NCI-H774 (cell line): ENCODE measurements around the gene SEZ6L.

Experiments used
- DNase-seq: peaks from one replicate; lab custom pipeline; 2025; lab: John Stamatoyannopoulos, UW

The SEZ6L gene

DNA sequence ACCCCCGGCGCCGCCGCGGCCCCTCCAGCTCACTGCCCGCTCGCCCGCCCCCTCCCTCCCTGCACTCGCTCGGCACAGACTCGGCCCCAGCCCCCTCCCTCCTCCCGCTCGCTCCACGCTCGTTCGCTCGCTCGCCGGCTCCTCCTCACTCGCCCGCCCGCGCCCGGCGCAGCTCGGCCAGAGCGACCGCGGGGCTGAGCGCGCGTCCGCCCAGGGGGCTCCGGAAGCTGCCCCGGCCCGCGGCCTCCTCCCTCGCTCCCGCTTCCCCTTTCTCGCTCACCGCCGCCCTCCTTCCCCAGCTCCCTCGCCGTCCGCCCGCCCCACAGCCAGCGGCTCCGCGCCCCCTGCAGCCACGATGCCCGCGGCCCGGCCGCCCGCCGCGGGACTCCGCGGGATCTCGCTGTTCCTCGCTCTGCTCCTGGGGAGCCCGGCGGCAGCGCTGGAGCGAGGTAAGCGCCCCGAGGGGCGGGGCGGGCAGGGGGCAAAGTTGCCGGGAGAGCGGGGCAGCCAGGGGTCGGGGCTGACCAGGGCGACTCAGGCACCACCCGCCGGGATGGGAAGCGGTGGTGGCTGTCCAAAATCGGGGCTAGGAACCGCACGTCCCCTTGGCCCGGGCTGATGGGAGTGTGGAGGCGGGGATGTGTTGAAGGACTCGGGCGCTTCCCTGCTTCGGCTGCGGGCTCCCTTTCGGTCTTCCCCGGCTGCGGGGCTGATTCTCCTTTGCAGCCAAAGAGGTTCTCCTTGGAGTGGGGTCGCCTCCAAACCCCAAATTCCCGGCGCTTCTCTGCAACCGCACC is at the start of gene SEZ6L:
Gene SEZ6L (plus strand): TSS at position 148 of the 797 bp plus-strand sequence. CDS start 208 bp downstream, at position 356.
- peak; percentile 24 for DNase-seq

DNA sequence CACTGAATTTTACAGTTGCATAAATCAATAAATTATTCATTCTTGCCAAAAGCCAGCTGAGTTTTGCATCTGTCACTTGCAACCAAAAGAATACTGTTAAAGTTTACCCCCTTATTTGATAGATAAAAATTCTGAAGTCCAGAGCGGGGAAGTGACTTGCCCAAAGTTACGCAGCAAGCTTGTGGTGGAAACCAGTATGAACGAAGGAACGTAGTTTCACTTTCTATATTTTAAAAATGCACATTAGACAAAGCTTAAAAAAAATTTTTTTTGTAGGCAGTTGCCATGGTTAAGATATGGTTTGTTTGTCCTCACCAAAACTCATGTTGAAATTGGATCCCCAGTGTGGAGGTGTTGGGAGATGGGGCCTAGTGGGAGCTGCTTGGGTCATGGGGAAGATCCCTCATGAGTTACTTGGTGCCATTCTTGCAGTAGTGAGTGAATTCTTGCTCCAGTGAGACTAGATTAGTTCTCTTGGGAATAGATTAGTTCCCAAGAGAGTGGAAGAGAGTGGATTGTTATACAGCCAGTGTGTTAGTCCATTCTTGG is 46.3 kb upstream of the SEZ6L start:
- no peak for DNase-seq

DNA sequence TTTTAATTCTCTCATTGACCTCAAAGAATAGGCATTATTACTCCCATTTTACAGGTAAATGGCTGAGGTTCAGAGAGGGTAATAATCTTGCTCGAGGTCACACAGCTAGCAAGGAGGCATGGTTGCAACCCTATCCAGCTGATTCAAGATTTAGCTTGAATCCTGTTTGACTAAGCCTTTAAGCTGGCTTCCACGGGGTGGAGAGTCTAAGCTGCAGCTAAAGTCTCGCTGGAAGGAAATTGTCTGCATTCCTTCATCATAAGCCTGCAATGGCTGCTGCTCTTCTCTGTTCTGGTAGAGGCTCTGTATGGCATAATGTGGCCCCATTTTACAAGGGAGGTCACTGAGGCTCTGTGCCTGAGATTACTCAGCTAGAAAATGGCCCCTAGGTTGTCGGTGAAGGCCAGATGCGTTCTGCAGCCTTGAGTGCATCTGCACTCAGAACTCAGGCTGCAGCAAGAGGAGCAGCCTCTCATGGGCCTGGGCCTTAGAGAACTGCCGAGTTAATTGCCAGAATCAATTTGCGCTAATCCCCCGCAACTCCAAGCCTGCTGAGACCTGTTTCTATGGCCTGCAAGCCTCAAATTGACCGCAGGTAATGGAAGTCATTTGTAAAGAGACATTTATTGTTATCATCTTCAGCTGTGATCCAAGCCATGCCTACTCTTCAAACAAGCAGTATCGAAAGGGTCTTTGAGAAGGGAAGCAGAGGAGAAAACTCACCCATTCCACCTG is 44.1 kb upstream of the SEZ6L start:
- DNase-seq = no peak

DNA sequence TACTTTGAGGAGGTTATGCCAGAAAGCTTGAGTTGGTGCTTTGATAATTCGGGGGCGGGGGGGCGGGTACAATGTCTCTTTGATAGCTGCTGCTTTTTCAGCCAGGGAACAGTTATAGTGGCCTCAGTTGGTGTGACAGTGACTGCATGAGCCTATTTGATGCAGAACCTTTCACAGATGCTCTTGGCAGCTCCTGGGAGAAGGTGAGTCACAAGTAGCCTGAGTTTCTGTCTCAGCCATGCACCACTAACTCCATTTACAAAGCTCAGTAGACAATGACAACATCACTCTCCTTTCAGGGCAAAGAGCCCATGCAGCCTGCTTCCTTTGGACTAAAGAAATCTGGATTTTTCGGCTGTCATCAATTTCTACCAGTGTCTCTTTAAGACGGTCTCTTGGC is 42.1 kb upstream of the SEZ6L start:
- no peak for DNase-seq

DNA sequence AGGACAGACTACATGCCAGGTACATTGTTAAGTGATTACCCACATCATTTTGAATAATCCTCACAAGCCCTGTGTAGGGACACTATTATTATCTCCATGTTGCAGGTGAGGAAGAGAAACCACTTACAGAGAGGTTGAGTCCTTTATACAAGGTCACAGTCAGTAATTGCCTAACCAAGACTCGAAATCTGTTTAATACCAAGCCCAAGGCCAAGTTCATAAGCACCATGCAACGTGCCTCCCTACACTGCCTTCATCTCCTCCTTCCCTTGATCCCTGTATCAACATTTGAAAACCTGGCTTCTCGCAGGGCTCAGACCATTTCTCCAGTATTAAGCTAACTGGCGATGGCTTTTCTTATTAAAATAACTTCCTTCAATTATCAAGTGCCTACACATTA is 41.7 kb upstream of the SEZ6L start:
- DNase-seq = no peak

DNA sequence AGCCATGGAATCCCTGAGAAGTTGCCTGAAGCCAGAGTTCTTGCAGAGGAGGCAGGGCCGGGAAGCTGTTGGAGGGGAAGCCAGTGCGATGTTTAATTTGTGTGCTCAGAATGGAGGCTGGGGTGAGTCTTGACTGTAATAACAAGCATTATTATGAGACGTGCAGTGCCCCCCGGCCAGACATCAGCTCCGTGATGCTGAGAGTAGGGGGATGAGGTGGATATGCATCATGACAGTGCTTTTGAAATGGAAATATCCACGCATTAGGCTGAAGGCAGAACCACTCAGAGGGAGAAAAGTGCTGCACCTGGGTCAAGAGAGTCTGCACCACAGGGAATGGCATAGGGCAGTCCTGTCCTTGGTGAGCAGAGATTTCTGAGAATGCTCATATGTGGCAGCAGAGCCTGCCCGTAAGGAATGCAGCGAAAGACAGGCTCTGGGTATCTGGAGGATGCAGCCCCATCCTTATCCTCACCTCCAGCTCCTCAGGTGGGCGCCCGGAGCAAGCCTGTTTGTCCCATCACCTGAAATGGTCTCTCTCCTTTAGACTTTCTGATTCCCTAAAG is 37.6 kb upstream of the SEZ6L start:
- no peak for DNase-seq

DNA sequence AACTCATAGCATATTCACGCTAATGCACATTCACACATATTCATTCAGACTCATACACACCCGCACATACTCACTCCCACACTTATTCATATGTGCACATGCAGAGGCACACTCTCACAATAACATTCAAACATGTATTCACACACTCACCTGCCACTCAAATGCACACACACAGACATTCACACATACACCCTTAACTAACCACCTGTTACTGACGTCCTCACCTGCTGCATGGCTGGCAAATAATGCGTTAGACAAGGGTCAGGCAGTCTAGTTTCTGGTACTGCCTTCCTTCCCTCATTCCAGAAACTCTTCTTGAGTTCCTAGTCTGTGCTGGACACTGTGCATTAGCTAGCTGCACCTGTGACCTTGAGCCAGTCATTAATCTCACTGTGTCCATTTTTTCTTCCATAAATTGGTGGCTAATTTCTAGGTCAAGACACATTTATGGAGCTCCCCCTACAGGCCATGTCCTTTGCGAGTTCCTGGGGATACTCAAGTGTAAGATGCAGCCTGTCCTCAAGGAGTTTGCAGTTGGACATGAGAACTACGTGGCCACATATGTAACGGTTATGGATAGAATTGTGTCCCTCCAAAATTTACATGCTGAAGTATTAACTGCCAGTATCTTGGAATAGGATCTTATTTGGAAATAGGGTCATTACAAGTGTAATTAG is 34.5 kb upstream of the SEZ6L start:
- DNase-seq = no peak

DNA sequence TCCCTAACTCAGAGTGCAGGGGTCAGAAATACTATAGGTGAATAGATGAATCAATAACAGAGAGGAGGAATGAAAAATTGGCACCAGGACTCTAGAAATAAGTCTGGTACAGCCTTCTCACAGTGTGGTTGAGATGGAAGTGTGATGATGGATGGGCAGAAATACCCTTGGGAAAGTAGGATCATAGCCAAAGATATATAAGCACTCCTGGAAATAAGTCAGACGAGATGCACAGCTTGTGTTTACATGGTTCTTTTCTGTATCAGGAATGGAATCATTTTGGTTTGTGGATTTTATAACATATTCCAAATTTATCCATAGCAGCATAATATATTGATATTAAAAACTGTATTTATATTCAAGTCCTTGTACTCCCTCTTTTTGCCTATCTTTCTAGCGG is 33.5 kb upstream of the SEZ6L start:
- no peak for DNase-seq

DNA sequence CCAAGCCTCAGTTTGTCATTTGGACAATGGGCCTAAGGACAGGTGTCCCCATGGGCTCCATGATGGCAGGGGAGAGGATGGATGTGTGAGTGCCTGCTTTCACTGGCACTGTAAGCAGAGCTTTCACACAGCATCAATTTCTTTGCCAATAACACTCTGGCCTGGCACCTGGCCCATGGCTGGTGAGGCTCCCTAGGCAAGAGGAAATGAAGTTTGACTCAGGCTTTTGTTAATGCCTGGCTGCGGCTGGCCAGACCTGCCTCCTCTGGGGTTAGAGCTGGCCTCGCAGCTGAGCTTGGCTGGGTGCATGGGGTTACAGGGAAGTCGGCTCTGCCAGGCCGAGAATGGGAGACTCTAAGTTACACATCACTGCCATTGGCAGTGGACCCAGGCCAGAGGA is 30.0 kb upstream of the SEZ6L start:
- no peak for DNase-seq

DNA sequence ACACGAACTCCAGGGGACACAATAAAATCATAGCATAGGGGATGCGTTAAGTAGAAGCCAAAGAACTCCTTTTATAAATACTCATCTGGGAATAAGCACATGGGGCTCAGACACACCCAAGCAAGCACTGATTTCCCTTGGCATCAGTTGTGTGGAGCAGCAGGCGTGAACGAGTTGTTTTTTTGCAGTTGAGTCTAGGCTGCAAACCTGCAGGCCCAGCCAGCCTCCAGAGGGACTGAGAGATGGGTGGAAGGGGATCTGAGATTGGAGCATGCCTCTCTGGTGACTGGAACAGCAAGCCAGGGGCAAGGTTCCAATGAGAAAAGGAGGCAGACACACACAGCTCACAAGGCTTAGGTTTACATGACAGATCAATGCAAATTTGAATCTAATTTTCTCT is 27.4 kb upstream of the SEZ6L start:
- DNase-seq = no peak

DNA sequence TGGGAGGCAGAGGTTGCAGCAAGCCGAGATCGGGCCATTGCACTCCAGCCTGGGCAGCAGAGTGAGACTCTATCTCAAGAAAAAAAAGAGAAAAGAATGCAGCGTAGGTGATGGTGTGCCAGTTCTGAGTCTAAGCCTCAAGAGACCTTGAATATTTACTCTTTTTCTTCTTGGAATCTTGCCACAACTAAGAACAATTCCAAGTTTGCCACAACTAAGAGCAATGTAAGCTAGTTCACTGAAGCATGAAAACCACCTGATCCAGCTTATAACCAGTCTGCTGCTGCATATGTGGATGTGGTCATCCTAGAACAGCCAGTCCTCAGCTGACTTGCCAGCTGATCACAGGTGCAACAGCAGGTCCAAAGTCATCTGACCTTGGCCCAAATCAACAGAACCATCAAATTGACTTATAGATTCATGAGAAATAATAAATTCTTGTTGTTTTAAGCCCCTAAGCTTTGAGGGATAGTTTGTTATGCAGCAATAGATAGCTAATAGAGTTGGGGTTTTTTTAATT is 25.4 kb upstream of the SEZ6L start:
- DNase-seq = no peak

DNA sequence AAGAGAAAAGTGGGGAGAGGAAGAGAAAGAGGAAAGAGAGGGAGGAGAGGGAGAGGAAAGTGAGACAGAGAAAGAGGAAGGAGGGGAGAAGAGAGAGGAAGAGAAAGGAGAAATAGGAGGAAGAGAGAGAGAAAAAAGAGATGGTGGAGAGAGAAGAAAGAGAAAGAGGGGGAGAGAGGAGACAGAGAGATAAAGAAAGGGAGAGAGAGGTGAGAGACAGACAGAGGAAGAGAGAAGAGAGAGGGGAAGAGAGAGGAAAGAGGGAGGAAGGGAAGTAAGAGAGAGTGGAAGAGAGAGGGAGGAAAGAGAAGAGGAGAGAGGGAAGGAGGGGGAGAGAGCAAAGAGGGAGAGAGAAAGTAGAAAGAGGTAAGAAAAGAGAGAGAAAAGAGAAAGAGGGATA is 9.4 kb upstream of the SEZ6L start:
- no peak for DNase-seq

DNA sequence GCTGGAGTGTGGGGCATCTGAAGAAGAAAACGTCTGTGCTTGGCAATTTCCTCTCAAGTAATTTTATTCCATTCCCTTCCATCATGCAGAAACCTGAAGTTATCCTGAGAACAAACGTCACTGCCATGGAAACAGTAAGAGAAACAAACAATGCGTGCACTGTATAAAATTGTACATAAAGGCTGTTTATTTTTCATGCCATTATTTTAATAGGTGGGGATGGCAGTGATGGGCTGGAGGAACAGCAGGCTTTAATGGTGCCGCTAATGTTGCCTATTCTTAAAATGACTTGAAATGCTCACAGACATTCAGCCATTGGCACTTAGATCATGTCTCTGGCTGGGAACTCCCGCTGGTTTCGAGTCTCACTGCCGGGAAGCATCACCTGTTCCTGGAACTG is 7.5 kb upstream of the SEZ6L start:
- DNase-seq = no peak

DNA sequence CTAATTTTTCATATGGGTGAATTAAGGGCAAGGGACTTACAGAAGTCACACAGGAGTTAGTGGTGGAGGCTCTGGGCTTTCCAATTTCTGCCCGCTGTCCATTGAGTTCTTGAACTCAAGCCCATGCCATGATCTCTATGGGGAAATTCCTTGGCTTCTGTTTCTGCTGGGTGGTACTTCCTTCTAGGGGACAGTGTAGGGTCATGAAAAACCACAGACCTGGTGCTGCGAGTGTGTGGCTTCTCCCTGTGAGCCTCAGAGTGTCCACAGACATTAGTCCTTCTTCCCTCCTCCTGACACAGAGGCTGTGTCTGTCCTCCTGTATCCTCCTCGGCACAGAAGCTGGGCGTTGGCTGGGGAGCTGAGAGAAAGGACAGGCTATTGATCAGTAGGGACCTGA is 6.3 kb upstream of the SEZ6L start:
- no peak for DNase-seq

DNA sequence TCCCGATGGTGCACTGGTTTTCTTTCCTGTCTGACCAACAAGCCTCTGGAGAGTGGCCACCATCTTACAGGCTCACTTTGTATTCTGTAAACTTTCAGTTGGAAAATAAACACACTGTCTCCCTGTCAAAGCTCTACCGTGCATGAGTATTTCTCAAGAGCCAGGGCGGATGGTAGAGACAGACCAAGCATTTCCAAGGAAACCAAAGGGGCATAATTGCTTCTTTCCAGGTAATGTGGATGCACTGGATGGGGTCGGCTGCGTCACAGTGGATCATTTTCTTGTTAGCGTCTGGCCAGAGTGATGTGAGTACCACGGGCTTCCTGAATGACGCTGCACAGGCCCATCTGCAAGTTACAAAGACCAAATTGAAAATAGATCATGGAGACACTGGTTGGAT is 5.1 kb upstream of the SEZ6L start:
- no peak for DNase-seq

DNA sequence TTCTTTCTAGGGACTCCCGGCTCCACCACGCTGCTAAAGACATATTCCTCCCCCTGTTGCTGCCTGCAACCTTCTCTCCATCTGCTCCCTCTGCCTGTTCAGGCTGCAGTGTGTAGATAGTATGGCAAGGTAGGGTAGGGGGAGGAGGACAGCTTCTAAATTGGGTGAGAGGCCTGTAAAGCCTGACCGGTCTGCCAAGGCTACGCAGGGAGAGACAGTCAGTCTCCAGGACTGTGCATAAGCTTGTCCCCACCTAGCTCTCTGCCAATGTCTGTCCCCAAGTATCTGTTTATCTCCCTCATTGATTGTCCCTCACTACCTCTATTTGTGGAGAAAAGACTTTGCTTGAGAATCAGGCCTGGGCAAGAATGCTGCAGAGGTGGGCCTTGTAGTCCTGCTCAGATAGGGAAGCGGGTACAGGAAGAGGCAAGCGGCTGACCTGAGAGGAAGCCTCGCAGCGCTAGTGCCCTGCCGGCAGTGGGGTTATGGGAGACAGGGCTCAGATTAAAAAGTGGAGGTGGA is 871 bp upstream of the SEZ6L start:
- no peak for DNase-seq

DNA sequence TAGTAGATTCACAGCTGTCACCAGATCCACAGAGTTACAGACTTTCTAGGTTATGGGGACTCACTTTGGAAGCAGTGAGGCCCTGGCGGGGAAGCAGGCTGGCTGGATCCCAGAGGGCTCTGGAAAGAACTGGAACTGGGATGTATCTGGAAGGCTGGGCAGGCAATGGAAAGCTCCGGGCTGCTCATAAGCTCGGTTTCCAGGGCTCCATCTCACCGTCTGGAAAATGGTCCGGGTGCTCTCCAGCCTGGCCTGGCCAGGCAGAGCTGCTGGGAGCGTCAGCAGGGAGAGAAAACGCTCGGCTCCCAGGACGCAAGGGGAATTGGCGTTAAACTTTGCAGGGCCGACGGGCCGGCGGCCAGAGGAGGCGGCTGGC is 335 bp upstream of the SEZ6L start:
- DNase-seq = no peak

DNA sequence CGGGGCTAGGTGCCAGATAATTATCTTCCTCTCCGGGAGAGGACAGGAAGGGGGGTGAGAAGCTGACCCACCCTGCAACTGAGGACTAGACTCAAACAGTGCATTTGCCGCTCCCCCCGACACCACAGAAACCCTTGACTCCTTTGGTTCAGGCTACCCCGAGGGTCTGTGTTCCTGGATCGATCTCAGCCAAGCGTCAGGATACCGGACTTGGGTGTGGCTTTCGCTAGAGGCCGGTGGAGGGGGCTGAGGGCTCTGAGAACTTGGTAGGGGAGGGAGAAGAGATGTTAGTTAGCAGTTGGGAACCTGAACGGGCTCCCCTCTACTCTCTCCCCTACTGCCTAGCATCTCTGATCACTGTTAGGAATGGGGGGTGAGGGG is 840 bp downstream of the SEZ6L start:
- no peak for DNase-seq

DNA sequence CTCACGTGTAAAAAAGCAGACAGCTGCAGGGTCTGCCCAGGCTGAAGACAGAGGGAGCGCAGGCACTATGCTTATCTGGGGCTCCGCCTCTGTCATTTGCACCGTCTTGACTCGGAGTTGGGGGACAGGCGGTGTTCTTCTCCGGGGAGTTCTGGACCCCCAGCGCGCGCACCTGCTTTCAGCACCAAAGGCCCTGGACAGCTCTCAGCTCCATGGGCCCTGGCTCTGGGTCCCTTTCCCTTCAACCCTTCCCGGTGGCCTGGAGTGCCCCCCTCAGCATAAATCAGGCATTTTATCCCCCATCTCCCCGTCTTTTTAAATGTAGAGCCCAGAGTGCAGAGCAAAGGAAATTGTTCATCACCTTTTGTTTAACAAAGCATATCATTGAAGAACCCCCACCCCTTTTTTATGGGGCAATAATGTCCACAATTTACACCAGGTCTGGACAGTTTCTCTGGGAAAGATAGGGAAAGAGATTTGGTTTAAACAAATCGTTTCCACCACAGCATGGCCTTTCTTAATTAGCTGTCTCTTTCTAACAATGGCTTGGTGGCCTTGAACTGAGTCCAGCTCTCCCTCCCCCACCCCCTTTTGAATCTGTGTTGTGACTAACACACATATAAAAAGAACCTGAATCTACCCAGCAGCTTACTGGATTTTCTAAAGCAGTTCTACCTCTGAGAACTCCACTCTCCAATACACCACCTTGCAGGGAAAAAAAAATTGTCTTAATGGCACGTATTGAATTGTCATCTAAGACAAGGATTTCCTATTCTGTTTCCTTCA is 1.7 kb downstream of the SEZ6L start:
- no peak for DNase-seq

DNA sequence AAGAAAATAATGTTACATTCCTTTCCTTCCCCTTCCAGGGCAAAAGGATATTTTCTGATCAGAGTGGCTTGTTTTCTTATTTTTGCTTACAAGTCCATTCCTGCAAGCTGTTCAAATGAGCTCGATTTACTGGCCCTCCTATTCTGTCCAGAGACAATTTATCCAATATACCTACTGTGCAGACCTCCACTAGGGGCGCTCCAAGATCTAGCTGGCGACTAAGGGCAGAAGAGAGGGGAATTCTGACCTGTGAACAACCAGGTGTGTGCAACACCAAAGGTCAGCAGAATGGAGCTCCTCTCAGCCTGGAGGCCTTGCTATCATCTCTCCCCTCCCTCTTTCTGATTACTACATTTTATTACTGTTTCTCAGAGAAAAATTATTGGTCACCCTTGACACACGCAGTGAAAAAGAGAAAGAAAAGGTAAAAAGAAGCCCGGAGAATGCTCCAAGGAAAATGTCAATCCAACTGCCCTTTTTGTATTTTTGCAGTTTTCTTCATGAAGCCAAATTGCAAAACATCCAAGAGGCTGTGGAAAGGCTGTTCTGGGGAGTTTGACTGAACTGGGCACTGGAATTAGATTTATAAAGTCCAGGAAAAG is 3.2 kb downstream of the SEZ6L start:
- peak; percentile 53 for DNase-seq

DNA sequence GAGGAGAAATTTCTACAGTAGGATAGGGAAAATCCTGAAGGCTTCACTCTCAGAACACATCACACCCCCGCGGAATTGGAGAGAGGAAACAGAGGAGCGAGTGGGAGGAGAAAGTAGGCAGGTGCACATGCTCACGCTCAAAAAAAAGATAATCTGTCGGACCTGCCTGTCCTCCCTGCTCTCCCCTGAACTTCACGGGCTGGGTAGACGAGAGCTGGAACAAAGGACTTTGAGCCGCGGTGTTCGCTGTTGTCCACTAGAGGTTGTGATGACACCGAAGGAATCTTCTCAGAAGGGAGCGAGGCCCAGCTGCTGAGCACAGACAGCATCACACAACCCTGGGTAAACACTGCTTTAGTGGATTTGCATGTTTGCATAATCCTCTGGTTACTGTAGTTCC is 5.0 kb downstream of the SEZ6L start:
- no peak for DNase-seq
